D341Med (cell line): ENCODE measurements around the gene TAX1BP1.
"Not testable (repeated sequence)": the region's sequence is repeated elsewhere in the genome, so short reads cannot be mapped to it uniquely, and the experiment has no call there.

Source experiments
- DNase-seq: peaks from one replicate; pipeline ENCODE4 v3.0.0; 2012; ENCODE audit warnings: low spot score

Gene TAX1BP1

DNA sequence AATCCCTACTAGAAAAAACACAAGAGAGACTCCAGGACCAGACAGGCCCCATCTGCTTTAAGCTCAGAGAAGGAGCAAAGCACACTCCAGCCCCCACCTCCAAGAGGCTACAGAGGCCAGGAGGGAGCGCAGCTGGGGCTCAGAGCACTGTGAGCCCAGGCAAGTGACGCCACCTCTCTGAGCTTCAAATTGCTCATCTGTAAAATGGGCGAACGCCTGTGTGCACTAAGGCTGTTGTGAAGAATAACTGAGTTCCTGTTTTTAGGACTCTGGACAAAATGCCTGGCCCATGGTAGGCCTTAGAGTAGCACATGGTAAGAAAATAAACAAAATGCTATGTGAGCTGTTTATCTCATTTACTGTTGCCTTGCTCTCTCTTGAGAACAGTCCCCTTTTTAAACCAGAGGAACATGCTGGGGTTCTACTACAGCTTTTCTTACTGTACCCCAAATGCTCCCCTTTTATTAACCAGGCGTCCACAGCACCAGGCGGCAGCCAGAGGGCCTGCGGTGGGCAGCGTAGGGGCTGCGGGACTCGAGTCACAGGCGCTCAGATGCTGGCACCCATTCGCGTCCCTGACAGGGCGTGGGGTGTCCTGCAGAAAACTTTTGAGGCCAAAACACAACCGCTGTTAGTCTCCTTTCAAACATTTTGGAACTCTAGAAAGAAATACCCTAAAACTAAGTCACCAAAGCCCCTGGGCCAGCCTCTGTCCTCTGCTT, 103.8 kb downstream of the TAX1BP1 start:
- DNase-seq = no peak

DNA sequence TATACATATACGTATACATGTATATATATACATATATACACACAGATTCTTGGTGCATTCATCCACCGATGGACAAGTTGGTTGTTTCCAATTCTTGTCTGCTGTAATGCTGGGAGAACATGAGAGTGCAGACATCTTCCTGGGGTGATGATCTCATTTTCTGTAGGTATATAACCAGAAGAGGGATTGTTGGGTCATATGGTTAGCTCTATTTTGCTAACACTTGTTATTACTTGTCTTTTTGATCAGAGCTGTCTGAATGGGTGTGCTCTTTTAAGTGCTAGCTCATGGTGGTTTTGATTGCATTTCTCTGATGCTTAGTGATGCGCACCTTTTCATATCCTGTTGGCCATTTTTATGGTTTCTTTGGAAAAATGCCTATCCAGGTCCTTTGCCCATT, 106.4 kb downstream of the TAX1BP1 start:
- DNase-seq = no peak

DNA sequence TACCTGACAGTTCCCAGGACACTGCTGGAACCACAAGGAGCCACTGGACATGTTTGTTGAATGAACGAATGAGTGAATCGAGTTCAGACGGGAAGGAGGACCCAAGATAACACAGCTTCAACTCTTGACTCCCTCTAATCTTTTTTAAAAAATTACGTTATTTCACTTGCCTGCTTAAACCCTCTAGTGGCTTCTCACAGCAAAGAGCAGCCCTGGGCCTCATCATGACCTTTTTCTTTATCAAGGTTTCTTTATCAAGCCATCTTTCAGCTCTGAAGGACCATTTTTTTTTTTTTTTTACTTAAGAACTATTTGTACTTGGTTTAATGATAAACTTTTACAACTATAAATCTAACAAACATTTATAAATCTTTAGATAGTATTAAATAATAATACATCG, 110.6 kb downstream of the TAX1BP1 start:
- DNase-seq = no peak

DNA sequence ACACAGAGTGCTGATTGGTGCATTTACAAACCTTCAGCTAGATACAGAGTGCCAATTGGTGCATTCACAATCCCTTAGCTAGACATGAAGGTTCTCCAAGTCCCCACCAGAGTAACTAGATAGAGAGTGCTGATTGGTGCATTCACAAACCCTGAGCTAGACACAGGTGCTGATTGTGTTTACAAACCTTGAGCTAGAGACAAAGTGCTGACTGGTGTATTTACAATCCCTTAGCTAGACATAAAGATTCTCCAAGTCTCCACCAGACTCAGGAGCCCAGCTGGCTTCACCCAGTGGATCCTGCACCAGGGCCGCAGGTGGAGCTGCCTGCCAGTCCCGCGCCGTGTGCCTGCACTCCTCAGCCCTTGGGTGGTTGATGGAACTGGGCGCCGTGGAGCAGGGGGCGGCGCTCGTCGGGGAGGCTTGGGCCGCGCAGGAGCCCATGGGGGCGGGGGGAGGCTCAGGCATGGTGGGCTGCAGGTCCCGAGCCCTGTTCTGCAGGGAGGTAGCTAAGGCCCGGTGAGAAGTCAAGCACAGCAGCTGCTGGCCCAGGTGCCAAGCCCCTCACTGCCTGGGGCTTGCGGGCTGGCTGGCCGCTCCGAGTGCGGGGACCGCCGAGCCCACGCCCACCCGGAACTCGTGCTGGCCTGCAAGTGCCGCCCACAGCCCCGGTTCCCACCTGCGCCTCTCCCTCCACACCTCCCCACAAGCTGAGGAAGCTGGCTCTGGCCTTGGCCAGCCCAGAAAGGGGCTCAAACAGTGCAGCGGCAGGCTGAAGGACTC, 116.9 kb downstream of the TAX1BP1 start:
- not testable (repeated sequence) for DNase-seq

DNA sequence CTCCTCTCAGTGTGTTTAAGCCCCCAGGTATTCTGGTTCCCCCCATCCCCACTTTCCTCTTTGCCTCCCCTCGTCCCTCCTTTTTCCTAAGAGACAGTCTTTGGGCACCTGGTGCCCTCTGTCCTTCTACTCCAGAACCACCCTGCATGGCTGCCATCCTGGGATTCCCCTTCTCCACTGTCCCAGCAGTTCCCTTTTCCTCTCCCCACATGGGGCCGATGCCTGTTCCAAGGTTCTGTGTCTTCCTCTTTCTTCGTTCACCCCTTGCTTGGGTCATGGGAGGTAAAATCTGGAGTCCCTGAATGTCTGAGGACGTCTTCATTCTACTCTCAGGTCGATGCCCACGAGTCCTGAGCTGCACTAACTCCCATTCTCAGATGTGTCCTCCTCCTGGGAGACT, 120.8 kb downstream of the TAX1BP1 start:
- no peak for DNase-seq

DNA sequence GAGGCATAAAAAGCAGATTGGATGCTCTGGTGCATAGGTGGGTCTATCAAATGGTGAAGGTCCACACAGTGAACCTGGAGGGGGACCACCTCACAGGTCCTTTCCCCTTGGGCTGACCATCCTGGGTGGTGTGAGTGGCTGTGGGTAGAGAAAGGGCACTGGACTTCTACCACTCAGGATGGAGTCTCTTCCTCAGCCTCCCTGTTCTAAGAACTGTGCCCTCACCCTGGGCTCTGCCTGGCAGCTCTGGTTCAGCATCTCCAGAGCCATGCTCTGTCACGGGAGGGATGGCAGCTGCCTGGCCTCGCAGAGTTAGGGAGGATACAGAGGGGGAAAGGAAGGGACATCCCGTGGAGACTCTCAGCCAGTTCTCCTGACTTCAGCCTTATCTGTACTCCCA, 121.8 kb downstream of the TAX1BP1 start:
- DNase-seq = no peak

DNA sequence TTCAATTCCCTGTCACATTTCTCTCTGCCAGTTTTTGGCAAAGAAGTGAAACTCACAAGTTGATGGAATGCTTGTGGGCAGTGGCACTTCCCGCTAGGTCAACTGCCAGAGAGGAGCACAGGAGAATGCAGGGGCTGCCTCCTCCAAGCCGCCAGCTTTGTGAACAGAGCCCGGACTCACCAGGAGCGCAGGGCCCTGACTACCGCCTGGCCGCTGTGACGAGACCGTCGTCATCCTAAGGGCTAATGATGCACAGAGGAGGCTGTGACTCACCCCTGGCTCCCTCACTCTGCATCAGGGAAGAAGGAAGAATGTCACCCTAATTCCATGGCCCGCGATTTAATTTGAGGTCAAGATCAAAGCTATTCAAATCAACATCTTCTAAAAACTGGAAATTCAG, 123.9 kb downstream of the TAX1BP1 start:
- no peak for DNase-seq

DNA sequence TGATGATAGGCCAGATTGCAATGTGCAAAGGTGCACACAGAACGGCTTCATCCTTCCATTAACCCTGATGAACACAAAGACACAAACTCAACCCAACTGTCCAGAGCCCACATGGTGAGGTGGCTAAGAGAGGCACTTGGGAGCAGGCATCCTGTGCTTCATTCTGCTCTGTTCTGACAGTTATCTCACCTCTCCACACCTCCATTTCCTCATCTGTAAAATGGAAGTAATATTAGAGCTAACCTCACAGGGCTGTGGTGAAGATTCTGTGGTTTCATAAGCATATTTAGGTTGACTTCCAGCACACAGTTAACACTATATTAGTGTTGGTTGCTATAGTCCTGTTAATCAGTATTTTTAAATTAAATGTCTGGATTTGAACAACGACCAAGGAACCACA, 126.3 kb downstream of the TAX1BP1 start:
- DNase-seq = no peak

DNA sequence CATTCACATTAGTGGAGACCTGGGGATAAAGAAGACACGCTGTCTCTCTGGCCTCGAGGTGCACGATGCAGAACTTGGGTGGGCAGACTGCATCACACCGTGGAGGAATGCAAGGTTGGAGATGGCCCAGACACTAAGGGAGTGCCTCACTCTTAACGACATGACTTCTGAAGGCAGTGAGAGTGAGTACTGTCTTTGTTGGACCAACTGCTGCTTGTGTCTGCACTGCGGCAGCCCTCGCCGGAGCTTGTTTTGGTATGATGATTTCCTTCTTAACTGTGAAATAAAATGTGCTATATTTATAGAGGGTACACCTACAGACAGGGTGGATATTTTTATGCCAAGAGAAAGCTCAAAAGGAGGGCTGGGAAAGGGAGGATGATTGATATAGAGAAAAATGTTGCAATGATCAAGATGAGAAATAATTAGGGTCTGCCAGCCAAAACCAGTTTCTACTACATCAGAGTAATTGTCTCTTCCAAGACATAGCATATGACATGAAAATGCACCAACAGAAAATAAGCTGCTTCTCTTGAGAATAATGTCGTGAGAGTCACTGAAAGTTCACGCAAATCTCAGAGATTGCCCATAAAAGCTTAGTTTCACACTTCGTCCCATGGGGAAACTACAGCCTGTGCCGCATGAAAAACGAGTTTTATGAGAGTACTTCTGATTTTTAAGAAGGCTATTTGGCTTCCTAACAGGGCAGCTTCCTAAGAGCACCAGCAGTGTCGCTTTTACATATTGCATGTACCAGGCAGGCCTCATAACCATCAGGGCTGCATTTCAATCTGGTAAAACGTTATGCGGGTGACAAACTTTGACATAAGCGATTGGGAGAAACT, 127.1 kb downstream of the TAX1BP1 start:
- DNase-seq = no peak

DNA sequence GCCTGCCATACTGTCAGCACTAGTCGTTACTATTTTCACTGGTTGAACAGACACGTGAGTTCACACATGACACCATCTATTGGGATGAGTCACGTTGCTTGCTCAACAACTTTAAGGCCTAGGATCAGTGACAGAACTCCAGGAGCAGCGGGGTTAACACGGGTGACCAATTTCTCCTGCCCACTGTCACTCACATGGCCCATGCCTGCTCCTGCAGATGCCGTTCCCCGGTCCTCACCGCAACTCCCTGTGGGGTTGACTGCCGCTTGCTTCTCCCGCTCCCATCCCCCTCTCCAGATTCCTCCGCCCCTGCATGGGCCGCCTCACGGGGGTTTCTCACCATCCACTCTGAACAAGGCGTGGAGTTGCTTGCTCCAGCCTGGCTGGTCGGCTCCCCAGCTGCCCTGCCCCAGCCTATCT, 128.2 kb downstream of the TAX1BP1 start:
- no peak for DNase-seq

DNA sequence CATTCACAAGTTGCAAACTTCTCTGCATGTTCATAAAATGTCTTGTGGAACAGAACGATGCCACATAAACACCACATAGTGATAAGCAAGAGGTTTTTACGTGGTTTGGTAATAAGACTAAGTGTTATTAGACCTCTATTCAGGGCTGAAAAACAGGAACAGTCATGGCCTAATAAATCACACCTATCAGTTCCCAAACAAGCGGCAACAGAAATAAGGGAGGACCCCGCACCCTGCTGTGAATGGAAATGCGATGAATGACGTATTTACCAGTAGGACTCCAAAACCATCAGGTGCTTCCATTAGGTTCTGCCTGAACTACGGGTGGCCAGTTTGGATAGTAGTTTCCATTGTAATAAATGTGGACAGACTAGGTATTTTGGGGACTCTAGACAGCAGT, 129.1 kb downstream of the TAX1BP1 start:
- no peak for DNase-seq

DNA sequence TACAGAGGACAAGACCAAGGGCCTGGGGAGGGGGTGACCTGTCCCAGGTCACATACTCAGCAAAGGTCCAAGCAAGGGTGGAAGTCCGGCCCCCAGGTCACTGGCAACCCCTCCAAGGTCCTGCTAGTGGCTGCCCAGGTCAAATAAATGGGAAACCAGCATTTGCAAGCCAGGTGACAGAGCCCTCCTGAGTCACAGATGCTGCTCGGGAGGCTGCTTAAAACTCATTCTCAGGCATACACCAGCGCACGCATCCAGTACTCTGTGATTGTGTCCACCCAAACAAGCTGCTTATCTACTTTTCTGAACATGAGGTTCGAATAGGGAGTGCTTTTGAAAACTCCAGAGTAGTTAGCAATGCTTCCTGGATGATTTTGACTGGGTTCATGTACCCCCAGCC, 130.6 kb downstream of the TAX1BP1 start:
- DNase-seq = no peak

DNA sequence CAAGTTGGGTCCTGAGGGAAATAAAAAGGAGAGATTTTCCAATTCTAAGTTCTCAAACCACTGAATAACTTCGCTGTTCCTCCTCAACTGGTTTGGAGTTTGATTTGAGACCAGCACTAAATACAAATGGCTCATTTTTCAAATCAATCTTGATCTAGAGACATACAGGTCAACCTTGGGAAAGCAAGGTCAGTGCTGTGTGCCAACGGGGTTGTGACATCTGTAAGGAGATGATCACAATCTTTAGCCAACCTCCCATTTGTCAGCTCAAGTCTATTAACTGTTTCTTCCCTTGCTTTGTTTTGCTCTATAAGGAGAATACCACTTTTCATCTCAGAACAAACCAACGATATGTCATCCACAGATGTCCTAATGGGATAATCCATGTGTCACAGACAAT, 131.1 kb downstream of the TAX1BP1 start:
- DNase-seq = no peak

DNA sequence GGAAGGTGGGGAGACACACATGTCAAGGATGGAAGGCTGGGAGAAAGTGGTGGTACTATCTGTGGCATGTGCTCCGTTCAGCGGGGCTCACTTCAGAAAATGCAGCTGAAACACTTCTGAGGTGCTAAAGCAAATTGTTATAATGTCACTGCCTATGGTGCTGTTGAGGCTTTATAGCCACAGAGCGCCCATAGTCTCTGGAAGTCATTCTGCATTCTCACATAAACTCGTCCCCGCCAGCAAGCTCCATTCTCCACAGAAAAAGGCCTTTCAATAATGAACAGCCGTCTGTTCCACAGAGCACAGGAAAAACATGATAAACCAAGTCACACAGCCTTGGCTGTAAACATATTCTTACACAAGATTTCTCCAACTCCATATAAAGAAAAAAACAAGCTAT, 131.9 kb downstream of the TAX1BP1 start:
- no peak for DNase-seq

DNA sequence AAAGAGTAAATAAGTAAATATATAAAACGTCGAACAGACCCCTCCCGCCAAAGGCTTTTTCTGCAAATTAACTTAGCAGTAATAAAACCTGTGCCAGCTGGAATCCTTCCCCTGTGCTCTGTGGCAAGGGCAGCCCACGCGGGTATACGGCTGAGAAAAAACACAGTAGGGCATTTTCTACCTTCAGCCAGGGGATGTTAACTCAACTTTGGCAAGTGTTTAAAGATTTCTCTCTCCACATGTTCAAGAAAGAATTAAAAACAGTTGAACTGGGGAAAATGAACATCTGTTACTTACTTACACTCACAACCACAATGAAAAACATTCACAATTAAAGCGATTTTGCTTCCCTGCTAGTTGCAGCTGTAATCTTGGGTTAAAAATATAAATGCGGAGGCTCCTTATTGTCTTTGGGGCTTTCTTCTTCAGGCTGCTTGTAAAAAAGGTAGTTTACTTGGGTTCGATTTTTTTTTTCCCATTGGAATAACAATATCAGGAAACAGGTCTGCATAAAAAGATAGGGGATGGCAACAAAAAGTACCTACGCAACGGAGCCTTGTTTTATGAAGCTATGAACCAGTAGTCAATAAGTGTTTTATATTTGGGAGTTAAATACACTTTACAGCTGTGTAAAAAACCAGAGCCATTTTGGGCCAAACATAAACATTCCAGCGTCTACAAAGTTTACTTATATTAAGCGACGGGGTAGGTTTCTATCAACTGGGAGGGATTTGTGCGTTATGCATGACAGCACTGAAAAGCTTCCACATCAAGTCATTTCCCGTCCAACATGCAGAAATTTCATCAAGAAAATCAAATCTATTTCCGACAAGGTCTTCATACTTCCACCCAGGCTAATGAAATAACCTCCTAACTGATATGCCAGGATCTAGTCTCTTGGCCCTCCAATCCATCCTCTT, 132.7 kb downstream of the TAX1BP1 start:
- no peak for DNase-seq

DNA sequence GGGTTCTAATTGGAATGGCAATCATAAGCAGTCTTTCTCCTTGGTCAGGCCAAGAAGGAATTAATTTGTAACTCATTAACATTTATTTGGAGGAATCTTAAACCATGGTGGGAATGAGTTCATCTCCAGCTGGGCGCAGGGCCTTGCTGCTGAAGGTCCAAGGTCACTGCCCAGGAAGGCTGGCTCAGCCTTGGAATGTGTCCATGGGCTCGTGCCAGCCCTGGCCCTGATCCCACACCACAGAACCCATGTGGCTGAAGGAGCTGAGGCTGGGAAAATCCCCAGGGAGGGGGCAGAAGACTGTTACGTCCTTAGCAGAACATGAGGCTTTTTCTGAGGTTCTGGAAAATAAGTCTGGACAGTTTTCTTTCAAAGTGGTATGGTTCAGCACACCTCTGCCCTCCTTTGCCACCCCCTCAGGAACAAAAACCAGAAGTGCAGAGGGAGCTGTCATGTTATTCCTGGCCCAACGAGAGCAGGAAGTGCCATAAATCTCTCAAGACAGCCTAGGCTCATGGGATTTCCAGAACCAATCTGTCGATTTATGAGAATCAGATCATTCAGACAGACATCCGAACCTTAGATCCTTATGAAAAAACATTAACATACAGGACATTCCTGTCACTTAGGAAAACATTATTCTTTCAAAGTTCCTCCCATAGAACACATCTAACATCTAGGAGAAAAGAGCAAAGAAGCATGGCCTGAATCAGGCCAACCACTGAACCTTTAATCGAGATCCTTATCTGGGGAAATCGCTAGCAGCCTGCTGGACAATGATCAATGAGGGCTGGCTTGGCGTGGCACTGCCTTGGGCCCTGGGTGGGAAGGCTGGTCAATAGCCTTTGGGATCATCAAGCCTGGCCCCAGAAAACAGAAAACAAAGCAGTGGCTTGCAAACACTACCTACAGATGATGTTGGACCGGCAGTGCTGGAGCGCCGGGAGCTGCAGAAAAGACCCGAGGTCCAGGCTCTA, 134.3 kb downstream of the TAX1BP1 start:
- DNase-seq = no peak

DNA sequence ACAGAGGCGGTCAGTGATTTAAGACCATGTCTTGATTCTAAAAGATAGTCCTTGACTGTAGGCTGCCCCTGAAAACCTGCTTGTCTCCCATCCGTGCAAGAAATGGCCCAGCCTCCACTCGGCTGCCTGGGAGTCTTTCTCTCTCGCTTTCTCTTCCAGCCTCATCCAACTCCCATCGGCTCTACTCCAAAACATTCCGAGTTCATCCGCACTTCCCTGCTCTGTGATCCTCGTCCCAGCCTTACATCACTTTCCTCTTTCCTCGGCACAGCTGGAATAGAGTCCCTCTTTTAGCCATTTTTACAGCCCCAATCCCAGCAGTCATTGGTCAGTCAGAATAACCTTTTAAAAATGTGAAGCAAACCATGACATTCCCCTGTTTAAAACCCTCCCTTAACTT, 135.1 kb downstream of the TAX1BP1 start:
- DNase-seq = no peak

DNA sequence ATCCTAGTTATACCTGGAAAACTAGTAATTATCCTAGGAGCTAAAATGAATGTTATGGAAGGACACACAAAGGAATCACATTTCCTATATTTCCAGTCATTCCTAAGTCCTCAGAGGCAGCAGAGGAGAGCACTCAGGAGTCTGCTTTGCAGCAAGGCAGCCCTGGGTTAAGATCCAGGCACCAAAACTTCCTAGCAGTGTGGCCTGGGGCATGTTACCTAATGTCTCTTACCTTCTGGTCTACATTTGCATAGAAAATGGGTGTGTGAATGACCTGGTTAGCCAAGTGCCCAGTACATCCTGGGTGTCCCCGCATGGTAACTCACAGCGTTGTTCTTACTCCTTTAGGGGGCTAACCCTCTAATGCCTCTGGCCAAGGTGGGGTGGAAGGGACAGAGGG, 135.9 kb downstream of the TAX1BP1 start:
- DNase-seq = no peak

DNA sequence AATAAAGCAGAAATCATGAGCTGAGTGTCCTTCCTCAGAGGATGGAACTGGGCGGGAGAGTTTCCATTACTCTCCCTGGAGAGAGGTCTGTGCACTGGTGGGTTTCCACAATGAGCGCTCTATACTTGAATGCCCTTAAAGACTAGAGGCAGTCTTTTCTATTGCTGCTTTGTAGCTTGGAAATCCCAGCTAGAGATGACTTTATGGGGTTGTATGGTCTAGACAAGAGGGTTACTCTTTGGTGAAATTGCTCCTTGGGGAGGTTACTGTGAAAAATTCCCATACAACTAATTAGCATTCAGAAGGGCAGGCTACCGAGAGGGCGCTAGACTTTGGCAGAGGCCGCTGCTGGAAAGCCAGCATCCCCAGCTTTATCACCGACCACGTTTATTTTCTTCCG, 136.8 kb downstream of the TAX1BP1 start:
- DNase-seq = no peak
